ENCODE results near the gene TBC1D5. TPM values are rescaled to one million over a fixed set of nuclear protein-coding genes. Genes with fewer than 3 reads are reported as not detected.

Gene TBC1D5
- total RNA-seq, 1 donor from 2014 or later: 106 TPM

- POLR2A ChIA-PET: interaction anchor here (0.6 kb wide), 1 partner anchor 299 kb away, joined by 3 read pairs; no protein-coding TSS in a partner anchor
- H3K4me1 Mint-ChIP-seq: no peaks in the 10 kb centered on the region
- peaks cover 49% of the 10 kb centered on the region for H3K36me3 Mint-ChIP-seq (ENCODE audit: low read depth)
- CTCF ChIA-PET: no interaction called here
- H3K27ac Mint-ChIP-seq: no peak overlapping the region
- no peaks in the 10 kb centered on the region for H3K27me3 Mint-ChIP-seq
- H3K9me3 Mint-ChIP-seq: no peaks in the 10 kb centered on the region
- no peak overlapping the region for H3K4me3 Mint-ChIP-seq
- TF ChIP-seq CTCF (IDR thresholded peaks at IDR 0.05): no peak
- intact Hi-C loops (cut with micrococcal nuclease): no loop called here
- ATAC-seq (ENCODE audit: low read depth) (no peak), DNase-seq (no peak)
Measured at GRCh38 chr3:17290894-17291293, 451.5 kb downstream of the TBC1D5 start.

GRCh38 chr3:17288839-17289399 lies 453.5 kb downstream of the TBC1D5 start:
- ChIA-PET CTCF (no interaction called here), POLR2A (no interaction called here)
- no peaks in the 10 kb centered on the region for H3K9me3 Mint-ChIP-seq
- H3K4me3 Mint-ChIP-seq: no peak overlapping the region
- H3K4me1 Mint-ChIP-seq: no peaks in the 10 kb centered on the region
- intact Hi-C loops (cut with micrococcal nuclease): no loop called here
- no peaks in the 10 kb centered on the region for H3K27me3 Mint-ChIP-seq
- H3K27ac Mint-ChIP-seq: no peak overlapping the region
- TF ChIP-seq CTCF (IDR thresholded peaks at IDR 0.05): no peak
- H3K36me3 Mint-ChIP-seq (ENCODE audit: low read depth): peaks cover 50% of the 10 kb centered on the region
- ATAC-seq (ENCODE audit: low read depth) (no peak), DNase-seq (no peak)

- no peak overlapping the region for H3K27ac Mint-ChIP-seq
Measured at GRCh38 chr3:17287006-17287689, 455.3 kb downstream of the TBC1D5 start.

GRCh38 chr3:17278006-17278405 lies 464.4 kb downstream of the TBC1D5 start:
- no peak for TF ChIP-seq CTCF (IDR thresholded peaks at IDR 0.05)
- peaks cover 24% of the 10 kb centered on the region for H3K36me3 Mint-ChIP-seq (ENCODE audit: low read depth)
- H3K4me3 Mint-ChIP-seq: no peak overlapping the region
- DNase-seq: no peak
- POLR2A ChIA-PET: no interaction called here
- intact Hi-C loops (cut with micrococcal nuclease): no loop called here
- CTCF ChIA-PET: no interaction called here
- H3K4me1 Mint-ChIP-seq: no peaks in the 10 kb centered on the region
- ATAC-seq (ENCODE audit: low read depth): no peak
- no peaks in the 10 kb centered on the region for H3K27me3 Mint-ChIP-seq
- no peaks in the 10 kb centered on the region for H3K9me3 Mint-ChIP-seq
- H3K27ac Mint-ChIP-seq: no peak overlapping the region

More at GRCh38 chr3:17287006-17287689, 455.3 kb downstream of the TBC1D5 start:
- intact Hi-C loops (cut with micrococcal nuclease): no loop called here
- Mint-ChIP-seq H3K4me3 (no peak overlapping the region), H3K9me3 (no peaks in the 10 kb centered on the region), H3K36me3 (ENCODE audit: low read depth) (peaks cover 57% of the 10 kb centered on the region), H3K27me3 (no peaks in the 10 kb centered on the region), H3K4me1 (no peaks in the 10 kb centered on the region)
- ATAC-seq (ENCODE audit: low read depth): no peak
- TF ChIP-seq CTCF (IDR thresholded peaks at IDR 0.05): no peak
- ChIA-PET CTCF (interaction anchor here (1.0 kb wide), 1 partner anchor 126 kb away, joined by 3 read pairs; no protein-coding TSS in a partner anchor), POLR2A (no interaction called here)
- no peak for DNase-seq

- H3K9me3 Mint-ChIP-seq: no peaks in the 10 kb centered on the region
- H3K4me3 Mint-ChIP-seq: no peak overlapping the region
- no peak for TF ChIP-seq CTCF (IDR thresholded peaks at IDR 0.05)
- POLR2A ChIA-PET: no interaction called here
- ATAC-seq (ENCODE audit: low read depth) (no peak), DNase-seq (no peak)
- CTCF ChIA-PET: no interaction called here
- H3K27me3 Mint-ChIP-seq: no peaks in the 10 kb centered on the region
- no peaks in the 10 kb centered on the region for H3K4me1 Mint-ChIP-seq
- H3K36me3 Mint-ChIP-seq (ENCODE audit: low read depth): peaks cover 8% of the 10 kb centered on the region
- intact Hi-C loops (cut with micrococcal nuclease): loop anchor here (10.0 kb wide), 1 partner anchor 1488 kb away; no protein-coding TSS in a partner anchor
- no peak overlapping the region for H3K27ac Mint-ChIP-seq
Measured at GRCh38 chr3:17266846-17267245, 475.6 kb downstream of the TBC1D5 start.

All from activated B cell treated with CpG ODN at 0.5 μM for 24 hours (primary cell).